HG03565 (cell line): ENCODE data around the gene OR4D2.
"Not testable (repeated sequence)": the region's sequence is repeated elsewhere in the genome, so short reads cannot be mapped to it uniquely, and the experiment has no call there.

ENCODE experiments used
- ATAC-seq: cut with Tn5 transposase; IDR thresholded peaks from one replicate; pipeline ENCODE4 v1.9.1; 2021; ENCODE audit warnings: mild to moderate bottlenecking, moderate library complexity; ENCODE audit not compliant: unreplicated experiment

Gene OR4D2

DNA sequence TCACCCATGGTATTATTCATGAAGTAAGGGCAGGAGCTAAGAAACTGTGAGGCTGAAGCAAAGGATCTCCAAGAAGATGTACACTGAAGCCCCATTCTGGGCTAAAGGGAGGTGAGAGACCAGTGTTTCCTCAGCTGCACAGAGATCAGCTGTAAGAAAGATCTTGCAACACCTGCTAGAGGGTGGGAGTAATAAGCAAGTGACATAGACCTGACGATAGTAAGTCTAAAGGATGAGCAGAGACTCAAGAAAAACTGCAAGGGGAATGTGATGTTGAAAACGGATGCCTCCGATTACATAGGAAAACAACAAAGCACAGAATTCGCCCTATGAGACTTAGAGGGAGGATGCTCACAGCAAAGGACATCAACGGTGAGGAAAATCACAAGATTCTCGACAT is at the start of gene OR4D2:
Gene OR4D2 (plus strand): TSS at position 301 of the 400 bp plus-strand sequence. CDS start 2,674 bp downstream, outside the sequence.
- no peak for ATAC-seq

DNA sequence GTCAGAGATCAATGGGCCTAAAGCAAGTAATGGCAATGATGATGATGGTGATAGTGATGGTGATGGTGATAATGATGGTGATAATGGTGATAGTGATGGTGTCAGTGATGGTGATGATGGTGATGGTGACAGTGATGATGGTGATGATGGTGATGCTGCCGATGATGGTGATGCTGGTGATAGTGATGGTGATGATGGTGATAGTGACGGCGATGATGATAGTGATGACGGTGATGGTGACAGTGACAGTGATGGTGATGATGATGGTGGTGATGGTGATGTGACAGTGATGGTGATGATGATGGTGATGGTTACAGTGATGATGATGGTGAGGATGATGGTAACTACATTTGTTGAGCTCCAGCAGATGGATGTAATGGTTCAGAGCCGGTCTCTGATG is 49.4 kb upstream of the OR4D2 start:
- no peak for ATAC-seq

GRCh38 chr17:58119491-58119890 is 47.3 kb upstream of the OR4D2 start:
- no peak for ATAC-seq

DNA sequence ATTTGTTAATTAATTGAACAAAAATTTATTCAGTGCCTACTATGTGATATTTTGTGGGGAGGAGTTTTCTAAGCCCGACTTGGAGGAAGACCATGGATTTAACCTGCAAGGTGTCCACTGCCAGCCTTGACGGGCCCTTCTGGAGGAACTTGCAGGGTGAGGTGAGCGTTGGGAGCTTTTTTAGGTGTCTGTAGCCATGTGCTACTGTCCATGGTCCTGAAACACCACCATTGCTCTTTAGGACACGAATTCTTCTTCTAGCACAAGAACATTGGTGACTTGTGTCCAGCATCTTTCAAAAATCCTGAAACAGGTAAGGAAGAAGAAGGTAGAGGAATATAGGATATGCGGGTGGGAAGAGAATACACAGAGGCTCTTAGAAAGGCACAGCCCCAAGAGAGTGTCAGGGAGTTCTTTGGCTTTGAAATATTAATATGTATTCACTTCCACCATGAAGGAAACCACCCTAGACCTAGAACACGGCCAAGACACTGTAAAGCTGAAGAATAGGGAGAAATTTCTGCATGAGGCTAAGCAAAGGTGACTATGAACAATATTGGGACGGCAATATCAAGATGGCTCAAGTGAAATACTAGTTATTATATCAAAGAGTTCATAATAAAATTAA is 46.5 kb upstream of the OR4D2 start:
- ATAC-seq, result no peak

DNA sequence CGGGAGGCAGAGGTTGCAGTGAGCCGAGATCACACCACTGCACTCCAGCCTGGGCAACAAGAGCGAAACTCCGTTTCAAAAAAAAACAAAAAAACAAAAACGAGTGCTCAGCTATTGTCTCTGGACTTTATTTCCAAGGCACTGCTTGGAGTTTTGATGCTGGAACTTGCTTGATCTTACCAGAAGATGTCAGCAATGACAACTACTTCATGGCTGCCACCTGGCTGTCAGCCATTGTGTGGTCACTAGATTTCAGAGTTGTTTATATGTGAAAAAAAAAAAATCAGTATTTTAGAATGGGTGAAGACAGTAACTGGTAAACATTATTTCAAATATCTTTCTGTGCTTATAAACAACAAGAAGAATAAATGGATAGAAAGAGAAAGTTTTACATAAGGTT is 44.9 kb upstream of the OR4D2 start:
- no peak for ATAC-seq

DNA sequence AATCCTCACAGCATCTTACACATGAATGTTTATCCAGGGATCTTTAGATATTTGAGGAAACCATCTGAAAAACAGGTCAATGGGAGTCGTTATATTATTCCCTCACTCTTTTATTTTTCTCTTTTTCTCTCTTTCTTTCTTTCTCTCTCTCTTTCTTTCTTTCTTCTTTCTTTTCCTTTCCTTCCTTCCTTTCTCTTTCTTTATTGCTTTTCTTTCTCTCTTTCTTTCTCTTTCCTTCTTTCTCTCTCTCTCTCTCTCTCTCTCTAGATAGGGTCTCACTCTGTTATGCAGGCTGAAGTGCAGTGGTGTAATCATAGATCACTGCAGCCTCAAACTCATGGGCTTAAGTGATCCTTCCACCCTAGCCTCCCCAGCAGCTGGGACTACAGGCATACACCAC is 38.9 kb upstream of the OR4D2 start:
- no peak for ATAC-seq

GRCh38 chr17:58132697-58133096 is 34.1 kb upstream of the OR4D2 start:
- ATAC-seq, result not testable (repeated sequence)

DNA sequence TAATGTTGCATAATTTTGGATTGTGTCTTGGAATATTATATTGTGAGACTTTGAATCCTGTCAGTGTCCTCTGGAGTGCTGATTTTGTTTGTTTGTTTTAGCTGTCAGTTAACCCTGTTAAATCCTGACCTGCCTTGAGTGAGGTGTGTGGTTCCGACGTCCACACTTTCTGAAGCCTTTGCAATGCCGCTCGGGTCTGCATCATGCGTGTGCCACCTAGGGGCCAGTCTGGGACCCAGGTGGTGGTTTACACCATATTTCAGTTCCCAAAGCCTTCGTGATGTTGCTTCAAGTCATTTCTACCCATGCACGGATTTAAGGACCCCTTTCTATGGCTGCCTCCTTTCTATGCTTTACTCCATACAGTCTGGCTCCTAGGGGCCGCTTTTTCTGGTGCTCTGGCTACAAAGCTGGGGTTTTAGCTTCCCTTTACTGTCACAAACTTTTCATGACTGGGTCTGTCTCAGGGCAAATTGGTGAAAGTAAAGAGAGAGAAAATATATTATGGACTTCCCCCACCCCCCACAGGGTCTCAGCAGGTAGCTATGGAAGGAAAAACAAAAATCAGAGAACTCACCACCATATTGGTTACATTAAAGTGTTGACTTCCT is 30.0 kb upstream of the OR4D2 start:
- ATAC-seq, result no peak

GRCh38 chr17:58141505-58141904 is 25.3 kb upstream of the OR4D2 start:
- no peak for ATAC-seq

DNA sequence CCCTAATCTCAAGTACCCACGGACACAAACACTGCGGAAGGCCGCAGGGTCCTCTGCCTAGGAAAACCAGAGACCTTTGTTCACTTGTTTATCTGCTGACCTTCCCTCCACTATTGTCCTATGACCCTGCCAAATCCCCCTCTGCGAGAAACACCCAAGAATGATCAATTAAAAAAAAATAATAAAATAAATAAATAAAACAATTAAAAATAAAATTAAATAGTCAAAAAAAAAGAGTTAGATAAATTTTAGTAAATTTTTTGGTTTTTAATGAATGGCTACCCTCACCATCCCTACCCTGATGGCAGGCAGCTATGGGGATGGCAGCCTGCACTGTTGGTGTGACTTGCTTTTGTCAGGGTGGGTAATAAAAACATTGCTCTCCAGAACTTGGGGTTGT is 23.4 kb upstream of the OR4D2 start:
- not testable (repeated sequence) for ATAC-seq

- ATAC-seq, result no peak
Observed at GRCh38 chr17:58144801-58145200, 22.0 kb upstream of the OR4D2 start.

GRCh38 chr17:58147930-58148434 is 18.8 kb upstream of the OR4D2 start, which contains the start of gene OR4D1:
Gene OR4D1, plus strand, starts transcription at chr17:58148384. Its CDS starts 6,770 bp downstream, at chr17:58155154.
- ATAC-seq, result no peak

DNA sequence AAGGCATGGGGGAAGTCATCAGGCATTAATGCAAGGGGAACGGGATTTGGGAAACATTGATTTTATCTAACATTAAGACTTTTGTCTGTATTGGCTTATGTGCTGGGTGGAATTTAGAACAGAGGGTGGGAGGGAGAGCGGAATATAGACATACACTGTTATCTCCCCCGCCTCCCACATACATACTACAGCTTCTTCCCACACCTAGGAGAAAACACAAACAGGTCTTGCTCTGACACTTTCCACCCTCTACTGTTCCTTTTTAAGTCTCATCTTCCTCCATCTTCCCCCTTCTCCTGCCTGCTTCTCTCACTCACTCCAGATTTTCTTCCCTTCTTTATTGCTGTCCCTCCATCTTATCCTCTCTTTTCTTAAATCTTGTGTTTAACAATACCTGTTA is 18.2 kb upstream of the OR4D2 start:
- ATAC-seq, result no peak

GRCh38 chr17:58150394-58150793 is 16.4 kb upstream of the OR4D2 start:
- ATAC-seq, result no peak

DNA sequence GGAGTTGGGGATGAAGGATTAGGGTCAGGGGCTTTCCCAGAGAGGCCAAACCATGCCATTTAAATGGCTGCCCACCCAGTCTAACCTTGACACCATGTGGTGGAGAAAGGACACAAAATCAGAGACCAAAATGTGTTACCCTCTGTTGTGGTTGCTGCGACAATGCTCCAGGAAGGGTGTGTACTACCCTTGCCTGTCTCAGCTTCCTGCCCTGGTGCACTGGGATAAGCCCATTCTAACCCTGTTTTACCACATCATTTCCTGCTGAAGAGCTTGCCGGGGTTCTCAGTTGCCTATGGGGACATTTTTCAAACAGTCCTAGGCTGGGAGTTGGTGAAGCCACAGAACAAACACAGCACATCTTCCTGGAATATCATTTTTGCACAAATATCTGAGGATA is 13.7 kb upstream of the OR4D2 start:
- no peak for ATAC-seq

- no peak for ATAC-seq
Observed at GRCh38 chr17:58153671-58154070, 13.1 kb upstream of the OR4D2 start.

DNA sequence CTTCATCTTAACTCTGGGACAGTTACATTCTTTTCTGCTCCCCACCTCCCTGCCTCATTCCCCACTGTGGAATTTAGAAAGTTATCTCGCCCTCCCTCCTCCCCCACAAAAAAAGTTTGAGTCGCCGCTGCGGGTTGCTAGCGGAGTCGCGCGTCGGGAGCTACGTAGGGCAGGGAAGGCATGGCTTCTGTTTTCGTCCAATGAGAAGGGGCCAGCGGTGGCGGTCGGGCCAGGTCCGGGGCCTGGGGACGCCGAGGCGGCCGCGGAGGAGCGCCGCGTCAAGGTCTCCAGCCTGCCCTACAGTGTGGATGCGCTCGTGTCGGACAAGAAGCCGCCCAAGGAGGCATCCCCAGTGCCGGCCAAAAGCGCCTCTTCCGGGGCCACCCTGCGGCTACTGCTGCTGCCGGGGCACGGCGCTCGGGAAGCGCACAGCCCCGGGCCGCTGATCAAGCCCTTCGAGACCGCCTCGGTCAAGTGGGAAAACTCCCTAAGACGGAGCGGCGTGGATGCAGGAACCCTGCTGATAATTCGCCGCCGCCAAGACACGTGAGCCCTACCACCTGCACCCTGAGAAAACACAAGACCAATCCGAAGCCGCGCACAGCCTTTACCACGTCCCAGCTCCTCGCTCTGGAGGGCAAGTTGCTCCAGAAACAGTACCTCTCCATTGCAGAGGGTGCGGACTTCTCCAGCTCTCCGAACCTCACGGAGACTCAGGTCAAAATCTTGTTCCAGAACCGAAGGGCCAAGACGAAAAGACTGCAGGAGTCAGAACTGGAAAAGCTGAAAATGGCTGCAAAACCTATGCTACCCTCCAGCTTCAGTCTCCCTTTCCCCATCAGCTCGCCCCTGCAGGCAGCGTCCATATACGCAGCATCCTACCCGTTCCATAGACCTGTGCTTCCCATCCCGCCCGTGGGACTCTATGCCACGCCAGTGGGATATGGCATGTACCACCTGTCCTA is 9.7 kb upstream of the OR4D2 start:
- no peak for ATAC-seq

DNA sequence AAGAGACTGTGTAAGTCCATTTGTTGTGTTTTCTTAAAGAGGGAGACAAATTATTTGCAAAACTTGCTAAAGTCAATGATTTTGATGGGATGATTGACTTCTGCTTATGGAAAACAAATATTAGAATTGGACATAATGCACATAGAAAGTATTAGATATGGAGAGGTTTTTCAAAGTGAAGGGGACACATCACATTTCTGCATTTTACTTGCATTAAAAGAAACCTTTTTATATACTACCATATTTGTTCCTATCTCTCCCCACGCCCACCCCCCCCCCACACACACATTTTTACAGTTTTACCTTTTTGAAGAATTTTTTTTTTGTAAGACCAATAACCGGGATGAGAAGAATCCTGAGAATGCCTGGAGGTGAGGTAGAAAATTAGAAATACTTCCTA is 8.6 kb upstream of the OR4D2 start:
- no peak for ATAC-seq

DNA sequence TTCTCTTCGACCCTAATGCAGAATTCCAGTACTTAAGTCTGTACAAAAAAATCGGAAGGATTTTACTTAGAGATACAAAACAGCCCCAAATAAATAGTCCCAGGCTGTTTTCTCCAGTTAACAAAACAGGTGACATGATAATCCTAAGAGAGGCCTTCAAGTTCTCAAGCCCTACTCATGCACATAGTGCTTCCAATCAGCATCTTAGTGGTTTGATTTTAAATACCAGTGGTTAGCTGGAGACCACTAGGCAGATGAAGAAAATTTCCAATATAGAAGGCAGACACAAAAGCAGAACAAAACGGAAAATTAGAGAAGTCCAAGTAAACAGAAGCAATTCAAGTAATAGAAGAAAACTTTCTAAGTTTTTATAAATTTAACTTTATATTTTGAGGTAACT is 5.2 kb upstream of the OR4D2 start:
- ATAC-seq, result no peak

DNA sequence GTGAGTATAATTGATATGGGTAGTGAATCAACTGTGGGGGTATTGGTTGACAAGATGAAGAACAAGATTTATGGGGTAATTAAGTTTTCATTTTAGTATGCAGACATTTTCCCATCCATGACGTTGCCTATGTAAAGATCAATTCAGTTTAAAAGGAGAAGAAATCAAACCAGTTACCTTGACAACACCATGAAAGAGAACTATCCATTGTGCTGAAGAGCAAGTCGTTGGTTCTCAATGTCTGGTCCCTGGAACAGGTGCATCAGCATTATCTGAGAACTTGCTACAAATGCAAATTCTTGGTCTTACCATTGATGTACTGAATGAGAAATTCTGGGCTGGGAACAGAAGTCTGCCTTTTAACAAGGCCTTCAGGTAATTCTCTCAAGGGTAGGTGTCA is 801 bp upstream of the OR4D2 start:
- ATAC-seq, result no peak

DNA sequence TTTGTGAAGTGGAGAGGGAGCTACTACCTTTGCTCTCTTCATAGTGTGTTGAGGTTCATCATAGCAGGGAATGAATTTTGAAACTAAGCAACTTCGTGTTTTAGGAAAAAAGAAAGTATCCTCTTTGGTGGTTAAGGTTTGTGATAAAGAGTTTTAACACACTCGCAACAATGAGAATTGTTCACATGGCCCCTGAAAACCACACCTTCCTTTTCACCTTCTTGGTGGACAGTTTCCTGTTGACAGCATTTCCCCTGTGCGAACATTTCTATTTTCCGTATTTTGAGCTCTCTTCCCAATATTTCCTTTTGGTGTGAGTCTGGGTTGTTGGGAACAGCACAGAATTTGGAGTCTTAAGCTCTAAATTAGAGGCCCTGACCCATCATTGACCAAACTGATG is 3.8 kb downstream of the OR4D2 start:
- no peak for ATAC-seq
